ENCODE measurements around the gene GALE.

GALE gene

GRCh38 chr1:23763041-23763577, 37.4 kb downstream of the GALE start:
- in situ Hi-C loops (cut with HindIII; ENCODE audit: low pct_ligation_motif_present, low sequenced_read_pairs), result no loop called here
- DNase-seq, result no peak
- TF ChIP-seq CTCF (IDR thresholded peaks at IDR 0.05; ENCODE audit: low read depth, low read length, missing control alignments), result no peak
- Histone ChIP-seq H3K4me3 (ENCODE audit: low read depth, low read length) (no peak overlapping the region), H3K27me3 (replicated peaks) (no peaks in the 10 kb centered on the region), H3K36me3 (replicated peaks) (peaks cover 58% of the 10 kb centered on the region), H3K27ac (no peak overlapping the region)

- no peak for DNase-seq
- TF ChIP-seq CTCF (IDR thresholded peaks at IDR 0.05; ENCODE audit: low read depth, low read length, missing control alignments), result no peak
- in situ Hi-C loops (cut with HindIII; ENCODE audit: low pct_ligation_motif_present, low sequenced_read_pairs), result no loop called here
- H3K36me3 ChIP-seq (replicated peaks), result peaks cover 84% of the 10 kb centered on the region
- H3K27me3 ChIP-seq (replicated peaks), result no peaks in the 10 kb centered on the region
- H3K4me3 ChIP-seq (ENCODE audit: low read depth, low read length), result no peak overlapping the region
- no peak overlapping the region for H3K27ac ChIP-seq
These were observed 41.3 kb downstream of the GALE start for GRCh38 chr1:23759277-23759676.

- TF ChIP-seq CTCF (IDR thresholded peaks at IDR 0.05; ENCODE audit: low read depth, low read length, missing control alignments), result no peak
- Histone ChIP-seq H3K4me3 (ENCODE audit: low read depth, low read length) (no peak overlapping the region), H3K27me3 (replicated peaks) (no peaks in the 10 kb centered on the region), H3K36me3 (replicated peaks) (peaks cover 89% of the 10 kb centered on the region), H3K27ac (no peak overlapping the region)
- in situ Hi-C loops (cut with HindIII; ENCODE audit: low pct_ligation_motif_present, low sequenced_read_pairs), result no loop called here
- no peak for DNase-seq
These were observed 42.7 kb downstream of the GALE start for GRCh38 chr1:23757812-23758211.

- Histone ChIP-seq H3K4me3 (ENCODE audit: low read depth, low read length) (no peak overlapping the region), H3K36me3 (replicated peaks) (peaks cover 92% of the 10 kb centered on the region), H3K27me3 (replicated peaks) (no peaks in the 10 kb centered on the region), H3K27ac (peak overlapping the region; percentile 80)
- TF ChIP-seq CTCF (IDR thresholded peaks at IDR 0.05; ENCODE audit: low read depth, low read length, missing control alignments), result no peak
- in situ Hi-C loops (cut with HindIII; ENCODE audit: low pct_ligation_motif_present, low sequenced_read_pairs), result no loop called here
- DNase-seq, result peak; percentile 80
These were observed 43.9 kb downstream of the GALE start for GRCh38 chr1:23756676-23757075.

- Histone ChIP-seq H3K4me3 (ENCODE audit: low read depth, low read length) (no peak overlapping the region), H3K27me3 (replicated peaks) (no peaks in the 10 kb centered on the region), H3K36me3 (replicated peaks) (peaks cover 77% of the 10 kb centered on the region), H3K27ac (no peak overlapping the region)
- no peak for TF ChIP-seq CTCF (IDR thresholded peaks at IDR 0.05; ENCODE audit: low read depth, low read length, missing control alignments)
- DNase-seq, result no peak
- in situ Hi-C loops (cut with HindIII; ENCODE audit: low pct_ligation_motif_present, low sequenced_read_pairs), result no loop called here
These were observed 47.6 kb downstream of the GALE start for GRCh38 chr1:23752909-23753308.

- H3K4me3 ChIP-seq (ENCODE audit: low read depth, low read length), result no peak overlapping the region
- H3K27me3 ChIP-seq (replicated peaks), result no peaks in the 10 kb centered on the region
- H3K27ac ChIP-seq, result no peak overlapping the region
- TF ChIP-seq CTCF (IDR thresholded peaks at IDR 0.05; ENCODE audit: low read depth, low read length, missing control alignments), result no peak
- in situ Hi-C loops (cut with HindIII; ENCODE audit: low pct_ligation_motif_present, low sequenced_read_pairs), result no loop called here
- DNase-seq, result no peak
- H3K36me3 ChIP-seq (replicated peaks), result peaks cover 68% of the 10 kb centered on the region
These were observed 48.7 kb downstream of the GALE start for GRCh38 chr1:23751815-23752200.
